HG03469 (cell line): ENCODE results near the gene RNPS1.

ENCODE experiments used
- ATAC-seq: cut with Tn5 transposase; IDR thresholded peaks from one replicate; pipeline ENCODE4 v1.9.1; 2021; ENCODE audit warnings: mild to moderate bottlenecking, moderate library complexity, moderate number of reproducible peaks; ENCODE audit not compliant: unreplicated experiment

The RNPS1 gene

DNA sequence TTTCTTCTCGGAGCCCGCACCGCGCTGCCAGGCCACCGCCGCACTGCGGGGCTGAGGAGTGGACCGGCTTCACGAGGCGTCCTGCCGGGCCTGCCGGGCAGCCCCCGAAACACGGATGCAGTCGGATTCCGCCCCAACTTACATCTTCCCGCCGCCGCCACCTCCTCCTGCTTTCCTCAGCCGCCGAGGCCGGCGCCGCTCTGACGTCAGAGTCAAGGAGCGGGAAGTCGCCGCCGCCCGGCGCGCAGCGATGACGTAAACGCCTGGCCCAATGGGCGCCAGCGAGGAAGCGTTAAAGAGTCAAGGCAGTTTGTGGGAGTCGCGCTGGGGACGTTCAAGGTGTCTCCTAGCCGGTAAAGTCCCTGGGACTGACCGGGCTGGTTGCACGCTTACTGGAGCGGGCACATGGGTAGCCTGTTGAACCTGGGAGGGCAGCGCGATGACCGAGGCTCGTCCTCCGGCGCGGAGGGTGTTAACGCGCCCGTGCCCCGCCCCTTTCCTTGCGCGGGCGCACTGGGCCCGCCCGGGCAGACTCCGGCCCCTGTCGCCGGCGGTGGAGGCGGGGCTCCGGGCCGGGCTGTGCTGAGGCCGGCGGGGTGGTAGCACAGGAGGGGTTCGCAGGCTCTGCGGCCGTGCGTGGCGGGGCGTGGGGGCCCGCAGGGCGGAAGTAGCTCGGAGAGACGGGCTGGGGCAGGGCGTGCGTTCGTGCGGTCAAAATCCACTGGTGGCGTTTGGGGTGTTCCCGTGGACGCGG is at the start of gene RNPS1:
RNPS1 (minus strand) TSS at position 214 of the 754 bp plus-strand sequence. CDS start 3,483 bp downstream, outside the sequence.
- ATAC-seq, result peak; percentile 46

DNA sequence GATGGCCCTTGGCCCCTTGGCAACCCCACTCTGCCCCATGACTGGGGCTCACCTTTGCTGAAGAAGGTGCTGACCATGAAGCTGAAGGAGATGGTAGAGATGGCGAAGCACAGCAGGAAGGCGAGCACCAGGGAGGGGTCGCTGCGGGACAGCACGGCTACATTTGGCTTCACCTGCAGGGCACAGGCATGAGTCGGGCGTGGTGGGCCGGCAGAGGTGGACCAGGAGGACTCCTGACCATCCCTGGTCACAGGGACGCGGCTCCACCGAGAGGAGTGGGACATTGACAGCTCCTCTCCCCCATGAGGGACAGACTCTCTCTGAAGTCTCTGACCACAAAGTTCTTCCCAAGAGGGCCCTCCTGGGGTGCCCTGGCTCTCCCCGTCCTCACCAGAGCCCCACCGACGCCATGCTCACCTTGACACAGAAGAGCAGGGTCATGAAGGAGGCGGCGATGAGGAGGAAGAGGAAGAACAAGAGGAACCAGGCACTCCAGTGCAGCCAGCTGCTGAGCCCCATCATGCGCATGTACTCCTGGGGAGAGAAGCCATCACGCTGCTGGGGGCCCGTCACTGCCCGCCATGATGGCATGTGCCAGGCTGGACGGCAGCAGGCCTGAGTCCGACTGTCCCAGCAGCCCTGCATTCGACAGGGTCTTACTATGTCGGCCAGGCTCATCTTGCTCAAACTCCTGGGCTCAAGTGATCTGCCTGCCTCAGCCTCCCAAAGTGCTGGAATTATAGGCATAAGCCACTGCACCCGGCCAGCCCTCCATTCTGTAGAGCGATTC is 49.5 kb upstream of the RNPS1 start:
- ATAC-seq, result no peak

GRCh38 chr16:2308089-2308962 is 40.4 kb upstream of the RNPS1 start:
- no peak for ATAC-seq

DNA sequence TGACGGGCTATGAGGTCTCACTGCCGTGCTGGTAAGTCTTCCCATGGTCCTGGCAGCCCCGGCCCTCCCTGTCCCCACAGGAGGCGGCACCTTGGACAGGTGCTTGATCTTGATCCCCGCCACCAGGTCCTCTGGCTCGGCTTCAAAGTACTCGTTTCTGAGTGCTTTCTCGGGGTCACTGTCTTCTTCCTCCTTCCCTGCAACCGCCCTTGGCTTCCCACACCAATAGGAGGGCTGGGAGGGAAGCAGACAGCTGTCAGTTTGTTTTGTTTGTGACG is 31.9 kb upstream of the RNPS1 start:
- ATAC-seq, result no peak

- no peak for ATAC-seq
Observed at GRCh38 chr16:2299121-2299914, 31.4 kb upstream of the RNPS1 start.

DNA sequence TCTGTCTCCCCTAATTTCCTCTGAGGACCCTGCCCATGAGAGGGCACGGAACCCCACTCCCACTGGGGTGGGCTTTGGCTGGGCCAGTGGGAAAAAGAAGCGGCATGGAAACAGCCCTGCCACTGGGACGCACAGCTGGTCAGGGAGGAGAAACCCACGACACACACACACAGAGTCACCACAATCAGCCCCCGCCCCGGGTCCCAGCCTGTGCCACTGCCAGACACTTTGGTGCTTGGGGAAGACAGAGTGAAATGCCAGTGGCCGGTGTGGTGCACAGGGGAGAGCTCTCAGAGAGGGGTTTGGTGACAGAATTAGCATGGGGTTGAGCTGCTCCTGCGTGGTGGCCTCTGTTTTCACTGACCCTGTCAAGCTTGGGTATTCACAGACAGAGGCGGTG is 30.7 kb upstream of the RNPS1 start:
- no peak for ATAC-seq

DNA sequence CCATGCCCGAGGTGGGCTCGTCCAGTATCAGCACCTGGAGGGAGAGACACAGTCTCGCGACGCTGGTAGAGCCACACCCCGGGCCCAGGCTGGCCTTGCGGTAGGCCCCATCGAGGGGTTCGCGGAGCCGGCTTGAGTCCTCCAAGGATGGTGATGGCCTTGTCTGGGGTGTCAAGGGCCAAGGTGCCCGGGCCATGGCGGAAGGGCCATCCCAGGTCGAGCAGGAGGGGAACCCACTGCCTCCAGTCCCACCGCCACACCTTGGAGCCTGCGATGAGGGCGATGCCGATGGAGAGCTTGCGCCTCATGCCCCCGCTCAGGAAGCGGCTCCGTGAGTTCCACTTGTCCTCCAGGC is 29.6 kb upstream of the RNPS1 start:
- ATAC-seq, result no peak

DNA sequence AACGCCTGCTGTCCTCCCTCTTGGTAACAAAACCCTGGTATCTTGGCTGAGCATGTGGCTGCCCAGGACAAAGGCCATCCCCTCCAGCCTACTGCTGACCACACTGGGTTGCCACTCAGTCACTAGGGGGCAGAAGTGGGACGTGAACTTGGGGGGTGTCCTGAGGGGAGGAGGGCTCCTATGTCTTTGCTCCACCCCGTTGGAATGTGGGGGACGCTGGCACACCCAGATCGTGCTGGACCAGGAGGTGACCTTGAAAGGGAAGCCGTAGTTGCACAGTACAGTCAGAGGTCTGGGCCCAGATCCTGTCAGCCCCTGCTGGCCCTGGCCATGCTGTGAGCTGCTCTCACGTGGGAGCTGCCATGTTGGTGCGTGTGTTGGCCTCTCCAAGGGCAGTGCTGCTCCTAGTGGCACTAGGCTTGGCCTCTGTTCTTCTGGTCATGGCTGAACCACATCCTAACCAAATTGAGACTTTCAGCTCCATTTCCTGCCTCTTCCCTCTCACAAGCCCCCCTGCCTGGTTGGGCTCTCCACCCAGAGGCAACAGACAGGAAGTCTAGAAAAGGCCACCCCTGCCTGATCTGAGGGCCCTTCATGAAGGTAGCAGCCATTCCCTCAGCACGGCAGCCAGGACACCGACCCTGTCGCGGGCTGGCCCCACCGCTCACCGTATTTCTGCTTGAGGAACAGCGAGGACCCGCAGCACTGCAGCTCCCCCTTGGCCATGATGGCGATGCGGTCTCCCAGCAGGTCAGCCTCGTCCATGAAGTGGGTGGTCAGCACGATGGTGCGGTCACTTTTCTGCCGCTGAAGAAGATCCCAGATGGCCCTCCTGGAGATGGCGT is 29.0 kb upstream of the RNPS1 start:
- no peak for ATAC-seq

GRCh38 chr16:2295056-2295798 is 27.3 kb upstream of the RNPS1 start:
- ATAC-seq, result no peak

DNA sequence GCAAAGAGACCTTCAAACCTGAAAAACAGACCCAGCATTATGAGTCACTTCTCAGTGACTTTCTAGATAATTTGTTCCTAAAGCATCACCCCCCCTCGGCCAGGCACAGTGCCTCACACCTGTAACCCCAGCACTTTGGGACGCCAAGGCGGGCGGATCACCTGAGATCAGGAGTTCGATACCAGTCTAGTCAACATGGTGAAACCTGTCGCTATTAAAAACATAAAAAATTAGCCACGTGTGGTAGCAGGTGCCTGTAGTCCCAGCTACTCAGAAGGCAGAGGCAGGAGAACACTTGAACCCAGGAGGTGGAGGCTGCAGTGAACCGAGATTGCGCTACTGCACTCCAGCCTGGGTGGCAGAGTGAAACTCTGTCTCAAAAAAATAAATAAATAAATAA is 24.3 kb upstream of the RNPS1 start:
- ATAC-seq, result no peak

- no peak for ATAC-seq
Observed at GRCh38 chr16:2289282-2289681, 21.4 kb upstream of the RNPS1 start.

DNA sequence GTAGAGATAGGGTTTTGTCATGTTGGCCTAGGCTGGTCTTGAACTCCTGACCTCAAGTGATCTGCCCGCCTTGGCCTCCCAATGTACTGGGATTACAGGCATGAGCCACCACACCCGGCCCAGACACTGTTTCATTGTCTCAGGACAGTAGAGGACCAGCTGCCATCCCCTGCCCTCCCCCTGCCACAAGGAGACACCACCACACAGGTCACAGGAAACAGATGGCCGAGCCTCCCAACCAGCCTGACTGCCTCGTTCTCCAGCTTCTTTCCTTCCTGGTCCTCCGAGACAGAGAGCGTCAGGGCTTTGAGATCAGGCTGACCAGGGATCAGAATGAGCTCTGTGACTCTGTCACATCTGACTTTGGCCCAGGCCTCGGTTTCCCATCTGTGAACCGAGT is 20.8 kb upstream of the RNPS1 start:
- ATAC-seq, result no peak

GRCh38 chr16:2287916-2288547 is 20.1 kb upstream of the RNPS1 start:
- ATAC-seq, result no peak

DNA sequence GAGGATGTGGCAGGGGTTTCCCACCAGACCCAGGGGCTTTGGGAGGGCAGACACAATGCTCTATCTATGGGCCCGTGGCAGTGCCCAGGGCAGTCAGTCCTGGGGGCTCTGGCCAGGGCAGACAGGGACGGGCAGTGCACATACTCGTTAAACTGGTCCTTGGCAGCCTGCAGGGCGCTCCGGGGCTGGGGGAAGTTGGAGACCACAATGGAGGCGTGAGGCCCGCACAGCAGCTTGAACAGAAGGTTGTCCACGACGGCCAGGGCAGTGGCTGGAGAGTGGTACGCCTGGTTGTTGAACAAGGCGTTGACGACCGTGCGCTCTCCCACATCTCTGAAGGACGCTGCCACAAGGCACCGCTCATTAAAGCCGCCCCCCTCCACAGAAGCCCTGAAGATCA is 18.6 kb upstream of the RNPS1 start:
- ATAC-seq, result no peak

DNA sequence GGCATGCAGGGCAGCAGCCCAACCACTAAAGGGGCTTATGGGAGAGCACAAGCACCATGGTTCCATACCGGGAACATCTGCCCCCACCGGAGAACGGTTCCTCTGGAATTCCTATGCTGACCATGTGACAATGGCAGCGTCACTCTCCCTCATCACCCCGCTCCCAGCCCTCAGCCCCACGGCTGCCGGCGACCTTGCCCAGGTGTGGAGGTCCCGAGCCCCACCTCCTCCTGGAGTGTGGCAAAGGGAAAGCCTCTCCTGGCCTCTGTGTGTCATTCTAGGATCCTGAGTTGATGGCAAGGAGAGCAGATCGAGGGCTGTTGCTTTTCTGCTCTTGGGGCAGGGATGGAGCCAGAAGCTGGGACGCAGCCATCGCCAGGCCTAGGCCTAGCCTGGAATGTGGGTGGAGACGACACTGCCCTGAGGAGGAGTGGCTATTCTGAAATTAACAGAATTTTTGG is 17.8 kb upstream of the RNPS1 start:
- ATAC-seq, result no peak

DNA sequence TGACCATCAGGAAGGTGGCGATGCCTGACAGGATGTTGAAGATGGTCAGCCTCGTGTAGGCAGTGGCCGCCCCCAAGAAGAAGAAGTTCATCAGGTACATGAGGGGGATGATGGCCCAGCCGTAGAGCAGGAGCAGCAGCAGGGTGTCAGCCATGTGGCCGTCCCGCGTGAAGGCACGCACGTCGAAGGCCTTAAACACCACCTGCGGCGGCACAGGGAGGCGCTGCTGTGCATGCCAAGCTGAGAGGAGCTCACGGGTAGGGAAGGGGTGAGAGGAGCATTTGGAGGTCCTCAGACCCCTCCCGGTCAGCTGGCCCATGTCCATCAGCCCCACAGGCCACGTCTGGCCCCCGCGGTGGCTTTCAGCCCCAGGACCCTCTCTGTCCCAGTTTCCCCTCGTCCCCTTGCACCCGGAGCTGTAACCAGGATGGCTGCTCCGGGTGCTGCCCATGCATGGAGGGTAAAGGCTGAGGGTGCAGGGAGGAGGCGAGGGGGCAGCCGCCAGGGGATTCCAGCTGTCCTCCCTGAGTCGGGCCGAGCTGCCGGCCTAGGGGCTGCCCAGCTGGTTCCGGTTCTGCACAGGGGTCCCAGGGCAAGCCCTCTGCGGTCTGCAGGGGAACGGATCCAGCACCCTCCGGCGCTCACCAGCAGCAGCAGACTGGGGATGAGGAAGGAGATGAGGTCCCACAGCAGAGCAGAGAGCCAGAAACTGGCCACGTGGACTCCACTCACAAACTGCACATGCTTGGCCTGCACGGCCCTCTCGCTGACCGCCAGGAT is 17.1 kb upstream of the RNPS1 start:
- no peak for ATAC-seq

- ATAC-seq, result no peak
Observed at GRCh38 chr16:2284001-2284770, 16.3 kb upstream of the RNPS1 start.
